DMS53 treated with DMSO at 0.1 percent for 48 hours (cell line): Measurements from ENCODE around the gene SIGLEC6.
"Not testable (repeated sequence)": the region's sequence is repeated elsewhere in the genome, so short reads cannot be mapped to it uniquely, and the experiment has no call there.

Source experiments
- DNase-seq: peaks from one replicate; lab custom pipeline; 2025; ENCODE audit not compliant: unreplicated experiment; lab: John Stamatoyannopoulos, UW

Gene SIGLEC6

GRCh38 chr19:51509823-51510660 is 21.4 kb downstream of the SIGLEC6 start:
- DNase-seq = no peak

DNA sequence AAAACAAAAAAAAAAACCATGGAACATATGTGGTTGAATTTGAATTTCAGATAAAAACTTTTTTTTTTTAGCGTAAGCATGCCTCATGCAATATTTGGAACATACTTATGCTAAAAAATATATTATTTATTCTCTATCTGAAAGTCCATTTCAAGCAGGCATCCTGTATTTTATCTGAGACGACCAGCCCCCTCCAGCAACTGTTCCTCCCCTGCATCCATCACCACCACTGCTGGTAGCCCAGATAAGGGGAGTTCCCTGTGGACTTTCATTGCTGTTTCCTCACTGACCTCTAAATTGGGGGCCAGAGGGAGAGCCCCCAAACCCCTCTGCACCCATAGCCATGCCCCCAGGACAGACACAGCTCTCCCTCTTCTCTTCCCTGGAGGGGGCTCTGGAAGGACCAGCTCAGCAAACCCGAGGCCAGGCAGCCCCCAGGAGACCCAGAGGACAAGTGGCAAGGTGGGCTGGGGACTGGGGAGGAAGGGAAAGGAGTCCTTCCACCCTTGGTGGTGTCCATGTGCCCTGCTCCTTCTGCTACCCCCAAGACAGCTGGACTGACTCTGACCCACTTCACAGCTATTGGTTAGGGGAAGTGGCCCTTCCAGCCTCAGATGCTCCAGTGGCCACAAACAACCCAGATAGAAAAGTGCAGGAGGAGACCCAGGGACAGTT is 23.3 kb downstream of the SIGLEC6 start:
- DNase-seq = no peak

DNA sequence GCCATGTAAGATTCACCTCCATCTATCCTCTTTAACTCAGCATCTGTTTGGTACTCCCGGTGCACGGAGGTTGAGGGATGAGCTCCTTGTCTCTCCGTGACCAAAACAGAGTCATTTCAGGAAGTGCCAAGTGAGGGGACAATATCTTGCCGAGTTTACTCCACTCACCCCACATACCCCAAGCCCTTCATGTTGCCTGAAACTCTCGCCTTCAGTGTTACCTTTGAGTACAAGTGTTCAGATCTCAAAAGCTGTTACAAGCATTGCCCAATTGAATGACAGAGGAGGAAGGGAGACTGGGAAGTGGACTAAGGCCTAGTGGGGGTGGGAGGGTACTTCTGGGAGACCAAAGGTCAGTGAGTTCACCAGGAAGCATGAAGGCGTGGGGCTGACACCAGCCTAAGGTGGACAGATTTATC is 23.8 kb downstream of the SIGLEC6 start:
- no peak for DNase-seq

DNA sequence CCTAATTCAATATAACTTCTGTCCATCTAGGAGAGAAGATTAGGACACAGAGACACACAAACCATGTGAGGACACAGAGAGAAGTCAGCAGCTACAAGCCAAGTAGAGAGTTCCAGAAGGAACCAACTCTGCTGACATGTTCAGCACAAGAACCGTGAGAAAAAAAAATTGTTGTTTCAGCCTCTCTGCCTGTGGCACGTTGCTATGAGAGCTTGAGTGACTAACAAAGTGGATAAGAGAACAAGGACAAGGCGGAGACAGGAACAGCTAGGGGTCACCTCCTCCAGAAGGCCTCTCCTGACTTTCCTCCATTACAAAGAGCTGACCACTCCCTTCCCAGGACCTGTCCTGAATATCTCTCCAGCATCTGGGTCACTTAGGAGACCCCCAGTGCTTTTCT is 24.3 kb downstream of the SIGLEC6 start:
- DNase-seq = no peak

GRCh38 chr19:51505904-51506303 is 25.6 kb downstream of the SIGLEC6 start:
- DNase-seq = no peak

GRCh38 chr19:51503896-51504295 is 27.6 kb downstream of the SIGLEC6 start:
- no peak for DNase-seq

GRCh38 chr19:51503286-51503817 is 28.1 kb downstream of the SIGLEC6 start:
- DNase-seq = no peak

DNA sequence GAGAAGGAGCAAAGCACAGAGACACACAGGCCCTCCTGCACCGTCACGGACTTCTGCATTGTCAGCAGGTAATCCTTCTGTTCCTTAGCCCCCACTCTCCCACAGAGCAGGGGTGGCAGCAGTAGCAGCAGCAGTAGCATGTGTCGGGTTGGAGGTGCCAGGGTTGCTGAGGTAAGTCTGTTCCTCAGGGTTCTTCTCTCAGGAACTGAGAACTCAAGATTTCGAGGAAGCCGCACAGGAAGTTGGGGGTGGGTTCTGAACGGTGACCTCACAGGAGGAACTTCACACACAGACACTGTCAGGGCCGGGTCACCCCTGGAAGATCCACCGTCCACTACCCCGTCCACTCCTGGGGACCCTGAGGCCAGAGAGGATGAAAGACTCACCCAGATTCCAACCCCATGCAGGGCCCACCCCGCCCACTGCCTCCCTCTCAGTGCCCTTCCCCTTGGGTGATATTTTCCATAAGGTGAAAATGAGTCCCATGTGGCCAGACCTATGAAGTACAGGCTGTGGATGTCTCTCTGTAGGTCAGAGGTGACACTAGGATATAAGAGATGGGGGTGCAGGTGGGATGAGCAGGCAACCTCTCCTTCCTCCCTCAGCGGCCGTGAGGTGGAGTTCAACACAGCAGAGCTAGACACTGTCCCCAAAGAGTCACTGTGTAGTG is 29.7 kb downstream of the SIGLEC6 start, which contains the start of gene SIGLEC12:
Gene SIGLEC12, minus strand, starts transcription at position 207 of the 670 bp plus-strand sequence. Its CDS starts 67 bp downstream, at position 140.
- no peak for DNase-seq

DNA sequence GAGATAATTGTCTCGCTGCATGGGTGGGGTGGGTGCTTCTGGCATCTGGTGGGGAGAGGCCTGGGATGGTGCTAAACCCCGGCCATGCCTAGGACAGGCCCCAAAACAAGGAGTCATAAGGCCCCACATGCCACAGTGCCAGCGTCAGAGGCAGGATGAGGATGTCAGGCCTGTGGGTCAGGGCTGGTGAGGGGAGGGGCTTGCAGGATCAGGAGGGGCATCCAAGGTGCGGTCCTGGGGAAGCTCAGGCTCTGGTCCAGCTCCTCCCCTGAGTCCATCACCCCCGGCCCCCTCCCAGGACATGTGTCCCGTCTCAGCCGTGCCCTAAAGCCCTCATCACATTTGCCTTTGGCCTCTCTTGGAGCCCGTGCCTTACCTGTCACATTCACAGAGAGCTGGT is 30.5 kb downstream of the SIGLEC6 start:
- DNase-seq = not testable (repeated sequence)

GRCh38 chr19:51497666-51498065 is 33.8 kb downstream of the SIGLEC6 start:
- no peak for DNase-seq

DNA sequence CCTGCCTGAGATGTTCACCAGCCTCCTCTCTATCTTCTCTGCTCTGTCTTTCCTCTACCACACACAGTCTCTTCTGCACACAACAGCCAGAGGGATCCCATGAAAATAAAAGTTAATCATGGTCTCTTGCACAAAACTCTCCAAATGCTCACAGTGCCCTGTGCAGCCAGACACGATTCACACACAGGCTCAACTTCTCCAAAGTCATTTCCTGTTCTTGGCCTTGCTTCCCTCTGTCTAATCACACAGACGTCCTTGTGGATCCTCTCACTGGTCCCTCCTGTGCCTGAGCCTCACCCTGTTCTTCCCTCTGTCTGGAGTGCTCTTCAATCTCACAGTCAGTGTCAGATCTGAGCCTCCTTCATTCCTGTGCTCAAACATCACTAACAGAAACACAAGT is 37.7 kb downstream of the SIGLEC6 start:
- DNase-seq = no peak

DNA sequence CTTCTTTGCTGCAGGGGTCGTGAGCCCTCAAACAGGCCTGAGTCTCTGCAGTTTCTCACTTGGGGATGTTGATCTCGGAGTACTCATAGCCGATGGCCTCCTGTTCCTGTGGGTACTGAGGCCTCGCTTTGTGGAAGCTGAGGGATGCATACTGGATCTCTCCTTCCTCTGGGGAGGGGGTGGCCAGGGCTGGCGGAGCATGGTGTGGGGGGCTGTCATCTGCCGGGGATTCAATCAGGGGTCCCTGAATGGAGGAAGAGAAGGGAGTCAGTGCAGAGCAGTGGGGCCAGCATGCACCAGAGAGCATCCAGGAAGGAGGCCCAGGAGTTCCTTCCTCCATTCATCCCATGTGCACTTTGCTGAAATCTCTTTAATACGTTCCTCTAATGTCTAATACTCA is 39.9 kb downstream of the SIGLEC6 start:
- no peak for DNase-seq

DNA sequence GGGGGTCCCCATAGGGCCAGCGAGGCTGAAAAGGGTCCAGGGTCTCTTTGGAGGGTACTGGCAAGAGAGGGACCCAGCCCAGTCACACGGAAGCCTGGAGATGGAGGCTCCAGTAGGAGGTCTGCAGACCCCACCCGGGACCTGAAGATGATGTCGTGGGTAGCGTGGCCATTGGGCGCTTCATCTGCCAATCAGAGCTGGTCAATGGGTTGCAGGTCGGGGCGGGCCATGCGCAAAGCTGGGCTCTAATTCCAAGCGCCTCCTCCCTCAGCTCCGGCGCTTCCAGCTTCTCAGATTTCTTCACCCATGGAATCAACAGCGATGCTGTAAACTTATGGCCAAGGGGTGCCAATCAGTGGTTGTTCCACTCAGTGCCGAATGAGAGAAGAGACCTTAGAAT is 40.8 kb downstream of the SIGLEC6 start:
- DNase-seq = no peak

DNA sequence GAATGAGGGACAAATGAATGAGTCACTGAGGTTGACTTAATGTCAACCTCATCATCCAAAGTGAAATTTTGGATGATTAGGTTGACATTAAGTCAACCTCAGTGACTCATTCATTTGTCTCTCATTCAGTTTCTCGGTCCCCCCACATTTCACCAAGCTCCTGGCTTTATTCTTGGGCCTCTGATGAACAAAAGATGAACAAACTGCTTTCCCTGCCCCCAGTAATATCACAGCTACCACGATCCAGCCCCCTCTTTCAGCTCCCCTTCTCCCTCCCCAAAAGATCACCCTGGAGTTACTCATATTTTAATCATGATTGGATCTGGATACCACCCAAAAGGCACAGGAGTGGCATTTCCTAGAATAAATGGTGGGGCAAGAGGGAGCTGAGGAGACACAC is 42.4 kb downstream of the SIGLEC6 start:
- DNase-seq = no peak

- DNase-seq = no peak
Observed at GRCh38 chr19:51488491-51488890, 43.0 kb downstream of the SIGLEC6 start.

GRCh38 chr19:51485960-51486660 is 45.4 kb downstream of the SIGLEC6 start:
- no peak for DNase-seq

DNA sequence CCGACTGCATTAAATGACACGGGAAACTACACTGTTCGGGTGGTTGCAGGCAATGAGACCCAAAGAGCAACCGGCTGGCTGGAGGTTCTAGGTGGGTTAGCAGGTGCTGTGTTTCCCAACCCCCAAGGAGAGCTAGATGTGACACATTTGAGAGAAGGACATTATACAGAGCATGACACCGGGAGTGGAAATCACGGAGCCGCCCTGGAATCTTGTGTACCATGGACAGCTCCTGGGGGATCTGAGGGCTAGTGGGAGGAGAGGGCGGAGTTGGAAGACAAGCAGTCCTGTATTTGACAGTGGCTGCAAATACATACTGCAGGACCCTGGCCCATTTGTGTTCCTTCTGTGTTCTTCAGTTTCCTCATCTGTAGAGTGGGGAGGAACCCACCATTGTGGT is 50.9 kb downstream of the SIGLEC6 start:
- DNase-seq = no peak

GRCh38 chr19:51479531-51480331 is 51.7 kb downstream of the SIGLEC6 start:
- DNase-seq = no peak

DNA sequence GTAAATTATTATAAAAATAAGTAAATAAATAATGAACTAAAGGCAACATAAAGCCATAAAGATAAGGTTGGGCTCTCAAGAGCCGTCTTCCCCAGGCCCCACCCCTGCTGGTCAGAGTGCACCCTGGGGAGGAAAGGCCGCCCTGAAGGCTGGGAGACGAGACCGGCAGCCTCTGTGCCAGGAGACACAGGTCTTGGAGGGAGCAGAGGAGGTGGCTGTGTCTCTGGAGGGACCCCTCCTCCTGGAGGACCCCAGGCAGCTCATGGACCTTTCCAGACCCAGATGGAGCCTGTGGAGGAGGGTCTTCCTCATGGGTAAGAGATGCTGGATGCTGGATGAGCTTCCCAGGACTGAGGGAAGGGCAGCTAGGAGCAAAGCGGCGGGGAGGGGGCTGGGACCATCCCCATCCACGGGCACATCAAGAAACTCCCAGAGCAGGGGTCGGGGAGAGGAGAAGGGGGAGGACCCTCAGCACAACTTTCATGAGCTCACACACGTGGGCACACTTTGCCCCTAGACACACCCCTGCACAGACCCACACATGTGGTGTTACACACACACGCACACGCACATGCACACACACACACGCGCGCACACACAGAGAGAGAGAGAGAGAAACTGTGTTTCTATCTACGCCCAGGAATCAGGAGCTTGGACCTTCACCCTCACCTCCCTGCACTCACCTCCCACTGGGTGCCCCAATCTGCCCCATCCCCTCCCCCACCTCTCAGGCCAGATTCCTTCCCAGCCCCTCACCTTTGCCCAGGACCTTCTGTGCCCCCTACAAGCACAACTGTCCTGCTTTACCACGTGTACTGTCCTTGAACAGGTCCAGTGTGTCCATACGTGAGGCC is 52.9 kb downstream of the SIGLEC6 start, which contains the start of gene CEACAM18:
Gene CEACAM18, plus strand, starts transcription at position 159 of the 854 bp plus-strand sequence.
- DNase-seq = no peak
